ENCODE data around the gene LCNL1.
"Not testable (repeated sequence)": the region's sequence is repeated elsewhere in the genome, so short reads cannot be mapped to it uniquely, and the experiment has no call there.

LCNL1 gene

DNA sequence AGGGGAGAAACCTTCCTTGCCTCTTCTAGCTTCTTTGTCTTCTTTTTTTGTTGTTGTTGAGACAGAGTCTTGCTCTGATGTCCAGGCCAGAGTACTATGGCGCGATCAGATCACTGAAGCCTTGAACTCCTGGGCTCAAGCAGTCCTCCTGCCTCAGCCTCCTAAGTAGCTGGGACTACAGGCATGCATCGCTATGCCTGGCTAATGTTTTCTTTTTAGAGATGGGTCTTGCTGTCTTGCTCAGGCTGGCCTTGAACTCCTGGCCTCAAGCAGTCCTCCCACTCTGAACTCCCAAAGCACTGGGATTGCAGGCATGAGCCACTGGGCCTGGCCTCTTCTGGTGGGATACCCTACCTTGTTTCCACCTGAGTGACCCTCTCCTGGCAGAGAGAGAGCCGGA is 6.1 kb downstream of the LCNL1 start:
- DNase-seq (ENCODE audit: extremely low spot score, insufficient read length, low read depth) (no peak), FAIRE-seq (no peak)

DNA sequence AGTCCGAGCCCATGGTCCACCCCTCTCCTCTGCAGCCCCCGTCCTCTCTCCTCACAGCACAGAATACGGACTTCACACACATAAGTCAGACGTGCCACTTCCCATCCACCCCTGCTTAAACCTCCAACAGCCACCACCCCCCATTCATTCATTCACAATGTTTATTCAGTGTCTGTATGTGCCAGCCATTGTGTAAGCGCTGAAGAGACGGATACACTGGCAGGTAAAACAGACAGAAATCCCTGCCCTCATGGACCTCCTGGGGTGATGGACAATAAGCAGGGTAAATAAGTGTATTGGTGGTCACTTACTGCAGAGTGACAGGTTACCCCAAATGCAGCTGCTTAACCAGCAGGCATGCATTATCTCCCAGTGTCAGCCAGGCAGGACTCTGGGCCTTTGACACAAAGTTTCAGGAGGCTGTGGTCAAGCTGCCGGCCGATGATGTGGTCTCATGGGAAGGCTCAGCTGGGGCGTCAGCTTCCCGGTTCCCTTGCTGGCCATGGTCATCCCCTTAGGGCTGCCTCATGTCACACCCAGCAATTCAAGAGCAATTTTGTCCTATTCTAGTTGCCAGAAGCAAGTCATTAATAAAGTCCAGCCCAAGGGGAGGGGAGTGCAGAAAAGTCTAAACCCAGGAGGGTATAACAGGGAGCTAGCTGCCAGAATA is 7.6 kb downstream of the LCNL1 start:
- no peak for DNase-seq (ENCODE audit: extremely low spot score, insufficient read length, low read depth)
- FAIRE-seq, result no peak

DNA sequence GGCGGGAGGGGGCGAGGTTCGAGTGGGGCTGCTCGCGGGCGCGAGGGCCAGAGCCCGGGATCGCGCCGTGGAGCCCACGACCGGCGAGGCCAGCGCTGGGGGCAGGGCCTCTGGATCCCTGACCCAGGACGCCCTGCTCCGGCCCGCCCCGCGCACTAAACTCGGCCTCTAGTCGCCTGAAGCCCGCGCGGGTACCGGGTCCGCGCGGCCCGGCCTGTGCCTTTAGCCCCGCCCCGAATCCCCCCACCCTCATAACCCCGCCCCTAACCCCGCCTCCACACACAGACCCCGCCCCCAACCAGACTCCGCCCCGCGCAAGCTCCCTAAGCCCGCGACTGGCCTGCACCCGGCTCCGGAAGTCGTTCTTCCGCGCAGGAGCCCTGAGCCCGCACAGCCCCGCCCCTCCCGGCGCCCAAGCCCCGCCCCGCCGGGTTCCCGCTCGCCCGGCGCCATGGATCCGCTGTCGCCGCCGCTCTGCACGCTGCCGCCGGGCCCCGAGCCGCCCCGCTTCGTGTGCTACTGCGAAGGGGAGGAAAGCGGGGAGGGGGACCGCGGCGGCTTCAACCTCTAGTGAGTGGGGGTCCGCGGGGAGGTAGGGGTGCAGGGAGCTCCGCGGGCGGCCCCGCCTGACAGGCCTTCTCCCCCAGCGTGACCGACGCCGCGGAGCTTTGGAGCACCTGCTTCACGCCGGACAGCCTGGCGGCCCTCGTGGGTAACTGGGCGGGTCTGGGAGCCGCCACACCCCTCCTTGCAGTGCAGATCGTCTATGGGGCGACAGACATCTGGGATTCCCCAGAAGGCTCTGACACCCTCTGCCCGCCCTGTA is 9.4 kb downstream of the LCNL1 start, which contains the start of gene PAXX:
Gene PAXX (plus strand): TSS at position 430 of the 826 bp plus-strand sequence. CDS start 22 bp downstream, at position 452.
- FAIRE-seq, result peak; percentile 87
- DNase-seq (ENCODE audit: extremely low spot score, insufficient read length, low read depth), result peak; percentile 98

DNA sequence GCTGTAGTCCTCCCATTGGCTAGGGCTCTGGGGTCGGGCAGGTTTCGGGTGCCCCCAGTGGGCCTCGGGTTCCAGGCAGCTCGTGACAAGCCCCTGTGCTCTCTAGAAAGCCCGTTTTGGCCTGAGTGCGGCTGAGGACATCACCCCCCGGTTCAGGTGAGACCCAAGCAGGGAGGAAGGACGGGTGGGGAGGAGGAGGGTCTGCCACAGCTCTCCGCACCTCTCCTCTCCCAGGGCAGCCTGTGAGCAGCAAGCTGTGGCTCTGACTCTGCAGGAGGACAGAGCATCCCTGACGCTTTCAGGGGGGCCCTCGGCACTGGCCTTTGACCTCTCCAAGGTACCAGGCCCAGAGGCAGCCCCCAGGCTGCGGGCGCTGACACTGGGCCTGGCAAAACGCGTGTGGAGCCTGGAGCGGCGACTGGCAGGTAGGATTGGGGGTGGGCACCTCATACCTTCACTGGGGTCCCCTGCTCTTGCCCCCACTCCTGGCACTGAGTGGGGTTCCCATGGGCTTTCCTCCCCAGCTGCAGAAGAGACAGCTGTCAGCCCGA is 10.1 kb downstream of the LCNL1 start:
- FAIRE-seq, result no peak
- no peak for DNase-seq (ENCODE audit: extremely low spot score, insufficient read length, low read depth)

DNA sequence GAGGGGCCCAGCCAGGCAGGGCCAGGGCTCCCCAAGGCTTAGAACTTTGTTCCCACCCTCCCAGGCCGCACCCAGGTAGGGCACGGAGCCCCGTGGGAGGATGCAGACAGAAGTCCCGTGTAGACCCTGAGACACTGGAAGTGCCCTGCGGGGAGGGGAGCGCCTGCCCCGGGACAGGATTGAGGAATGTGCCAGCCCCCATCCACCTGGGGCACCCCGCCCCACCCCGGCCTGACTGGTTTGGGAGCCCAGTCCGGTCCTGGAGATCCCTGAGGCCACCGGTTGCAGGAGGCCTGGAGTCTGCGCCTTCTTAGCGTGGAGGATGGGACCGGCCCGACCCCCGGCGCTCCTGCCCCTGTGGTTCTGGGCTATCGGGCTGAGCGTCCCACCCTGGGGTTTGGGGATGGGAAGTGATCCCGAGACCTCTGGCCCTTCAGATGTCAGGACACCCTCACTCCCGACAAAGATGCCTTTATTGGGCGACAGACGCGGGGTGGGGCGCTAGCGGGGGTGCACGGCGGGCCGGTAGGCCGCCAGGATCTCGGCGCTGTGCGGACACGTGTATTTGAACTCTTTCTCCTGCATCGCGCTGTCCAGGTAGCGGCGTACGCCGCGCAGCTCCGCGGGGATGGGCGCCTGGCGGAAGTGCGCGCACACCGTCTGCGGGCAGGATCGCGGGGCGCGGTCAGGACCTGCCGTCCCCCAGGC is 11.5 kb downstream of the LCNL1 start:
- FAIRE-seq, result no peak
- DNase-seq (ENCODE audit: extremely low spot score, insufficient read length, low read depth), result no peak

DNA sequence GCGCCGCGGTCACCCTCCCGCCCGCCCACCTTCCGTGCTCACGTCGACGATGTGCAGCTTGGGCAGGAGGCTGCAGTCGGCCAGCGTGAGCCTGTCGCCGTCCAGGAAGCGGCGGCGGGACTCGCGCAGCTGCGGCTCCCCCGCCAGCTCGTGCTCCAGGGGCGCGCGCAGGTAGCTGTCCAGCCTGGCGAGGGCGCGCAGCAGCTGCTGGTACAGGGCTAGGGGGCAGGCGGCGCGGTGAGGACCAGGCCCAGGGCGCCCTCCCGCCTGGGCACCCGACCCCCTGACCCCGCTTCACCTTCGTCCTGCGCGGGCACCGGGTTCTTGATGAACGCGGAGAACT is 12.1 kb downstream of the LCNL1 start:
- FAIRE-seq, result no peak

DNA sequence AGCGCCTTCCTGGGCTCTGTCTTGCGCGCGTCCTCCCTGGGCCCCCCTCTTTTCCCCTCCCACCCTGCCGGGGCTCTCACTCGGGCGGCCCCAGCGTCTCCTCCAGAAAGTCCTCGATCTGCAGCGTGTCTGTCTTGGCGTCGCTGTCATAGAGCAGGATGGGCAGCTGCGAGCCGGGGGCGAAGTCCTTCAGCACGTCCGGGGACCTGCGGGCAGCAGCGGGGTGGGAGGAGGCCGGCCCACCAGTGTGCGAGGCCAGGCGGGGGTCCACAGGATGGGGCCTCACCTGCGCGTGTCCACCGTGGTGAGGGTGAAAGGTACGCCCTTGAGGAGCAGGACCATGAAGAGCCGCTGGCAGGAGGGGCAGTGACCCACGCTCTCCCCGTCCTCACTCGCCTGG is 12.6 kb downstream of the LCNL1 start:
- FAIRE-seq (no peak), DNase-seq (ENCODE audit: extremely low spot score, insufficient read length, low read depth) (no peak)

More for the DNA sequence above, 12.1 kb downstream of the LCNL1 start:
- DNase-seq (ENCODE audit: extremely low spot score, insufficient read length, low read depth), result no peak

DNA sequence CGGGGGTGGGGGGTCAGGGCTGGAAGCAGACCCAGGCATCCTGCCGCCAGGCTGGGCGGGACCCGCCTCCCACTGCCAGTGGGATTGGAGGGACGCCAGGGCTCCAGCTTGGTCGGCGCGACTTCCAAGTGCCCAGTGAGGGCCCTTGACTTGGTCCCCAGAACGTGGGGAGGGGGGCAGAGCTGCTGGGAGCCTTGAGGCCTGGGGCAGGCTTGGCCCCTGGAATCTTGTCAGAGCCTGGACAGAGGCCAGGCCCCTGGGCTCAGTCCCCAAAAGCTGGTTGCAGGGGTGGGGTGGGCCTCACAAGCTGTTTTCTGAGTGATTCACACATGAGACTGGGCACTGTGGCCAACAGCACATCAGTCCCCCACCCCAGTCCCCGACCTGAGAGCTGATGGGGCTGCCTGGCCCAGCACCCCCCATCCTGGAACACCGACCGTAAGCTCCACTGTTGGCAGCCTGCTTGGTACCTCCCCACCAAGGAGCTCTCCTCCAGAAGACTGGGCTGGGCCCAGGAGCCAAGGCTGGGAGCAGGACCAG is 13.0 kb downstream of the LCNL1 start:
- FAIRE-seq (no peak), DNase-seq (ENCODE audit: extremely low spot score, insufficient read length, low read depth) (no peak)

DNA sequence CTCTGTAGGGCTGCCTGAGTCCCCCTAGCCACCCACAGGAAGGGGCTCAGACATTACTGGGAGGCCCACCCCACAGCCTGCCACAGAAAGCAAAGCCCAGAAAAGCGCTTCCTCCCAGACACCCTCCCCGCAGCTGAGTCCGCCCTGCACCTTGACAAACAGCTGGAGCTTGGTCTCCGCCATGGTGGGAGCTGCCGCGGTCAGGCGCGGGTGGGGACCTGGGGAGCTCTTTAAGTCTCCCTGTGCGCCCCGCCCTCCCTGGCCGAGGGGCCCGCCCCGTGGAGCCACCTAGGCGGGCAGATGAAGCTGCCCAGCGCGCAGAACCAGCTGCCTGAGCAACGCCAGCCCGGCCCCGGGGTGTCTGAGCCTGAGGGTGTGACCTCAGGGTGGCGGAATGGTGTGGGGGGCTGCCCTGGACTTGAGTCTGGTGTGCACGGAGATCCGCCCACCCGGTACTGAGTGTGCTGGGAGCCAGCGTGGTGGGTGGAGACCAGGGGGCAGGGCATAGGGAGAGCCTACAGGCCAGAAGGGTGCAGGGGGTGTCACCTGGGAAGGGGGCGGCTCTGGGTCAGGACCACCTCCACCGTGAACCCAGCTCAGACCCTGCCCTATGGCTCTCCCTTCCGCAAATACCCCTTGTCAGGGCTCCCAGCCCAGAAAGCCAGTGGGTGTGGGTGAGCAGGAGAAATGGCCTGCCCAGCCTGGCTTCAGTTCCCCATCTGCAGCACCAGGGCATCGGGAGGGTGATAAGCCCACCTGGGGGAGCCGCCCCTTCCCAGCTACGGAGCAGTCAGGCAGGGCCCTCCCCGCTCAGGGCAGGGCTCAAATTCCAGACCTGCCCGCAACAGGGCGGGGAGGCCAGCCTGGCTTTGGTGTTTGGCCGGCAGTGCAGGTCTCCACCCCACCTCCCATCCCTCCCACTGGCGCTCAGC is 13.8 kb downstream of the LCNL1 start, which contains the start of gene CLIC3:
Gene CLIC3 (minus strand): TSS at position 208 of the 932 bp plus-strand sequence. CDS start 25 bp downstream, at position 183.
- FAIRE-seq, result no peak
- DNase-seq (ENCODE audit: extremely low spot score, insufficient read length, low read depth), result no peak

DNA sequence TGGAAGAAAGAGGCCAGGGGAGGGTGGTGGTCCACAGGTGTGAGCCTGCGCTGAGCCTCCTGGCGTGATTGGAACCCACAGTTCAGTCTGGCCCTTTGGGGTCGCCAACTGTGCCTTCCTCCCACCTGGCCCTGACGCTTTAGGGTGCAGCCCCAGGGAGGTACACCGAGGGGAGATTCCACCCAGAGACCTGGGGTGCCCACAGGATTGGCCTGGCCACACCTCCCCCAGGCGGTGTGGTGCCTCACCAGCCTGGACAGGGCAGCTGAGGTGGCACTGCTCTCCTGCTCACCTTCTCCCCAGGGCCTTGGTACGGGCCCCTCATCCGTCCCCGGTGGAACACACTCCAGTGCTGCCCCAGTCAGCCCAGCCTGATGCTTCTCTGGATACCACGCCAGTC is 14.6 kb downstream of the LCNL1 start:
- FAIRE-seq, result no peak
- DNase-seq (ENCODE audit: extremely low spot score, insufficient read length, low read depth), result no peak

DNA sequence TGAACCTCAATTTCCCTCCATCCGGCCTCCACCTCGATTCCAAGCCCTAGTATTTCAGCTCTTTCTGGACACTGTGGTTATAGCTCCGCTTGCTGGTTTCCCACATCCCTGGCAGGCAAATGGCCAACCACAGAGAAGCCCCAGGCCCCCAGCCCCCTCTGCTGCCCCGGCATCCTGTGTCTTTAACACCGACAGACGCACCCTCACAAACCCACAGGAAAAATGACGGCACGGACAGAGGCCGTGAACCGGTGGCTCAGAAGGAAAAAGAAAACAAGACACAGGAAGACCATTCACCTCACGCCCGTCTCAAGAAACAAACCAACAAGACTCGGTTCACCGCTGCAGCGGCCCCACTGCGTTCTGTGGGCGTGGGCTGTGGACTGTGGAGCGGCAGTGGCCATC is 15.0 kb downstream of the LCNL1 start:
- FAIRE-seq, result peak; percentile 31
- DNase-seq (ENCODE audit: extremely low spot score, insufficient read length, low read depth), result no peak

DNA sequence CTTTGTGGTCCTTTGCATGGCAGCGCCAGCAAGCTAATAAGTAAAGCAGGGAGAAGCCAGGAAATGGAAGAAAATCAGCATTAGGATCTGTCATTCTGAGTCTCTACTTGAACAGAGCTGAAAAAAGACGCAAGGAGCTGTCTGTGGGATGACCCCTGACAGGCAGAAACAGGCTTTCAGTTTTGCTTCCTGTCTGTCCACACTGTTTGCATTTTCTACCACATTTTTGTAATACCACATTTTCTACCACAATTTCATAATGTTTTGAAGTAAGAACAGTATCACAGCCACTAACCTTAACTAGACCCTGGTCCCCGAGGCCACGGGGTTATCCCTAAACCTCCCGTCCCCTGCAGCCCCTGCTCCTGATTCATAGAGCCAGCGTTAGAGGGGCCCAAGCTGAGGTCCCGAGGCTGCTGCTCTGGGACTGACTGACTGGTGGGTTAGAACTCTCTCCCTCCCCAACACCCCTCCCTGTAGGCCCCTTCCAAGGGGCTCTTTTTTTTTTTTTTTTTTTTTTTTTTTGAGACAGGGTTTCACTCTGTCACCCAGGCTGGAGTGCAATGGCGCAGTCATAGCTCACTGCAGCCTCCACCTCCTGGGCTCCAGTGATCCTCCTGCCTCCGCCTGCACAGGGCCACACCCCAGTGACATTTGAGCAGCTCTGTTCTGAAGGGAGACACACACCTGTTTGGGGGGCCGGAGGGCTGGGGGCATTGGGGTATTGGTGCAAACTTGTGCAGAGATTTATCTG is 17.6 kb downstream of the LCNL1 start:
- FAIRE-seq, result peak; percentile 98
- DNase-seq (ENCODE audit: extremely low spot score, insufficient read length, low read depth), result peak; percentile 58

DNA sequence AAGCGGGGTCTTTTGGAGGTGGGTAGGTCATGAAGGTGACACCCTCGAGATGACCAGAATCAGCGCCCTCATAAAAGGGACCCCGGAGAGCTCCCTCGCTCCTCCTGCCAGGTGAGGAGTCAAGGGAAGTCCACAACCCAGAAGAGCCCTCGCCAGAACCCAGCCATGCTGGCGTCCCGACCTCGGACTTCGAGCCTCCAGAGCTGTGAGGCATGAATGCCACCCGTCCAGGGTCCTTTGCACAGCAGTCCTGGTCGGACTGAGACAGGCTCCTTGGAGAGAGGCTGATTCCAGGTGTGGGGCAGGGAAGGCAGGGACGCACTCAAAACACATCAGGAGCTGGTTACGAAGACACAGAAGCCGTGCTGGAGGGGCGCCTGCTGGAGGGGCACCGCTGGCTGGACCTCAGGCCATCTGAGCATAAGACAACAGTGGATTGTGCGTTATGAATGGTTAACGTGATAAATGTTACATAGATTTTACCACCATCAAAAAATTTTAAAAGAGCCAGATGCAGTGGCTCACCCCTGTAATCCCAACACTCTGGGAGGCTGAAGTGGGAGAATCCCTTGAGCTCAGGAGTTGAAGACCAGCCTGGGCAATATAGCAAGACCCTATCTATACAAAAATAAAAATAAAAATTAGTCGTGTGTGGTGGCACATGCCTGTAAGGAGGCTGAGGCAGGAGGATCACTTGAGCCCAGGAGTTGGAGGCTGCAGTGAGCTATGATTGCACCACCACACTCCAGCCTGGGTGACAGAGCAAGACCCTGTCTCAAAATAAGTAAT is 19.3 kb downstream of the LCNL1 start:
- DNase-seq (ENCODE audit: extremely low spot score, insufficient read length, low read depth), result no peak
- FAIRE-seq, result no peak

DNA sequence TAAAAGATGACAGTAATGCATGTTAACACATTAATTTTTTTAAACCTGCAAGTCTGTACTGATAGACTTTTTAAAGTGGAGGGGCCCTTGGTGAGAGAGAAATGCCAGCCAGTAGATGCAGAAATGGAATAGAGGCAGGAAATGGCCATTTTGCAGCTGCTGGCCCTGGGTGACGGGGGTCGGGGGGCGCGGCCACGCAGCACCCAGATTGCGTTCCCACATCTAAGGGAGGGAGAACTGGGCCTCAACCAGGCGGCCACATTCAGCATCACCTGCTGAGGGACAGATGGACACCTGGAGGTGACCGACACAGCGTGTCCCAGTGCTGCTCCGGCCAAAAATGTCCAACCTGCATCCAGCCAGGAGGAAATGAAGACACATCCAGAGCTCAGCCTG is 19.9 kb downstream of the LCNL1 start:
- DNase-seq (ENCODE audit: extremely low spot score, insufficient read length, low read depth), result no peak
- FAIRE-seq, result no peak

DNA sequence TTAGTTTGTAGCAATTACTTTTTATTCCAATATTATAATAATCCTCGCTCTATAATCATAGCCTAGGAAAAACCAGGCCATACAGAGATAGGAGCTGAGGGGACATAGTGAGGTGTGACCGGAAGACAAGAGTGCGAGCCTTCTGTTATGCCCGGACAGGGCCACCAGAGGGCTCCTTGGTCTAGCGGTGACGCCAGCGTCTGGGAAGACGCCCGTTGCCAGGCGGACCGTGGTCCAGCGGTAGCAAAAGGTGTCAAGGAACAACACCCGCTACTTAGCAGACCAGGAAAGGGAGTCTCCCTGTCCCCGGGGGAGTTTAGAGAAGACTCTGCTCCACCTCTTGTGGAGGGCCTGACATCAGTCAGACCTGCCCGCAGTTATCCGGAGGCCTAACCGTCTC is 21.5 kb downstream of the LCNL1 start:
- DNase-seq (ENCODE audit: extremely low spot score, insufficient read length, low read depth); FAIRE-seq: not testable (repeated sequence)

DNA sequence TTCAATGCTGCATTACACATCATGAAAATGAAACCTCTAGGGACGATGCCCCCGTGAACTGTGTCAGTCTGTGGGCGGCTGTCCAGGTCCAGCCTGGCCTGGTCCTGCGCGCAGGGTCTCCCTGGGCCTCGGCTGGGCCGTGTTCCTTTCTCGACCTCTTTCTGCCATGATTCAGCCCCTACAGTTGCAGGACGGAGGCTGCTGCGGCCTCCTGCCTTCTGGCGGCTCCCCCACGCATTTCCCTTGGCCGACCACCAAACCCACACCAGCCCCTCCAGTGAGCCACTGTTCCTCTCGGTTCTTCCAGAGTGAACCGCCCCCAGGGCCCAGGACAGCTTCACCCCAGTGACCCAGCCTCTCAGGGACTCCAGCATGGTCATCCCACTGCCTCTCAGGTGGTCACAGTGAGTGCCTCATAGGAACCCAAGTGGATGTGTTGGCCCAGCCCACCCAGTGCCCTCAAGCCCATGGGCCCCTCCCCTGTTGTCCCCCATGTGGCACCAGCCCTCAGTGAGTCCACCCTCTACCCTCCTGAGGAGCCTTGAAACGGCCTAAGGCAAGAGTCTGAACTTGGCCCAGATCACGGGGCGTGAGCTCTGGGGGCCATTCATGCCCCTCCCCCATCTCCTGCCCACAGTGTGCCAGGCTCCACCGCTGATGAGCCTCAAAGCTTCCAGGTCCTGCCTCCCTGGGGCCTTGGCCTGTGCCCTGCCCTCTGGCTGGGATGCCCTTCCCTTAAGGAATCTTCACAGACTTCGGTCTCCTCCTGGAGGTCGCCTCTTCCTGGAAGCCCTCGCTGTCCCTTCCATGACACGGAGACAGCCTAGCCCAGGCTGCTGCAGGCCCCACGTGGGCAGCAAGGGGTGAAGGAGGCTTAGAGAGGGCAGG is 23.6 kb downstream of the LCNL1 start:
- no peak for FAIRE-seq
- DNase-seq (ENCODE audit: extremely low spot score, insufficient read length, low read depth), result no peak
